ENCODE data around the gene SLC25A31.

Gene SLC25A31

DNA sequence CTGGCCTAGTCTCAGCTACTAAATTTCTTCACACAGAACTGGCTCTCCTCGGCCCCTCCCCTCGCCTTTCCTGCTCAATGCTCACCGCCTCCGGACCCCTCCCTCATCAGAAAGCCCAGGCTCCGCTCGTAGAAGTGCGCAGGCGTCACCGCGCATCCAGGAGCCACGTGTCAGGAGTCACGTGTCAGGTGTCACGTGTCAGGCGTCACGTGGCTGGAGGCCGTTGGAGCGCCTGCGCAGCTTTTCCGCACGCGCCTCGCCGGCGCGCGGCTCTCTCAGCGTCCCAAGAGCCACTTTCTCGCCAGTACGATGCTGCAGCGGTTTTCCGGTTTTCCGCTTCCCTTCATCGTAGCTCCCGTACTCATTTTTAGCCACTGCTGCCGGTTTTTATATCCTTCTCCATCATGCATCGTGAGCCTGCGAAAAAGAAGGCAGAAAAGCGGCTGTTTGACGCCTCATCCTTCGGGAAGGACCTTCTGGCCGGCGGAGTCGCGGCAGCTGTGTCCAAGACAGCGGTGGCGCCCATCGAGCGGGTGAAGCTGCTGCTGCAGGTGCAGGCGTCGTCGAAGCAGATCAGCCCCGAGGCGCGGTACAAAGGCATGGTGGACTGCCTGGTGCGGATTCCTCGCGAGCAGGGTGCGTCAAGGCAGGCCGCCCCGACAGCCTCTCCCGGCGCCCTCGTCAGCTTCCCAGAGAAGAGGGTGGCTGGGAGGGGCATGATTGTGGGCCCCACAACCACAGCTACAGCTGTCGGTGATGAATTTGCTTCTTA, at the start of gene SLC25A31:
TSS of gene SLC25A31 (plus strand) at position 259 of the 772 bp plus-strand sequence. CDS start at position 405, 146 bp downstream.
- DNase-seq: no peak

DNA sequence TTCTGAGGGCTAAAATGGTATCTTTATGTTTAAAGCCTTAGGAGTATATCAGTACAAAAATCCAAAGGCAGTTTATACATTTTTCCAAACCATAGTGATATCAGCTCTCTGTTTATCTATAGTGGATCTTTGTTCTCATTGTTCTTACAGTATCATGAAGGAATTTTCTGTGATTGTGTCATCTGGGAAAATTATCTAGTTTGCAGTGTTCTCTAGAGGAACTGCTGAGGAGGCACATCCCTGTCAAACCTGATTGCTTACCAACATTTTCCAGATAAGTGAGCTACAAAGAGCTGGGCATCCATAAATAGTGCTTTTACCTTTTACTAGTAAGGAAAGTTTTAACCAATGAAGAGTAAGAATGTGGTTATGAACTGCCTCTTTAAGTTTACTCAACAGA, 44.9 kb upstream of the SLC25A31 start:
- no peak for DNase-seq

DNA sequence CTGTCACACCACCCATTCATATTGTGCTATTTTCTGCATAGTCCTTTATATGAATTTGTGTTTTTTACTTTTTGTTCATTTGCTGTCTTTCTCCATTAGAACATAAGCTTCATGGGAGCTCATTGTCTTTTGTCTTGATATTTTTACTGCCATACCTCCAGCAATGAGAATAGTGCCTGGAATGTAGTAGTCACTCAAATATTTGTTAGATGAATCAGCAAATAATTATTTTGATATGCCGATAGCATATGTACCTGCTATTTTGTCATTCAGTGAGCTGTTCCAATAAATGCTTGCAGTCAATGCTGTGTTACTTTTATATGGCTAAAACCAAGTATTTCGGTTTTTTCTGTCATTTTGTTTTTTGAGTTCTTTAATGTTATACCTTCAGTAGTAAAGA, 43.5 kb upstream of the SLC25A31 start:
- DNase-seq: no peak

DNA sequence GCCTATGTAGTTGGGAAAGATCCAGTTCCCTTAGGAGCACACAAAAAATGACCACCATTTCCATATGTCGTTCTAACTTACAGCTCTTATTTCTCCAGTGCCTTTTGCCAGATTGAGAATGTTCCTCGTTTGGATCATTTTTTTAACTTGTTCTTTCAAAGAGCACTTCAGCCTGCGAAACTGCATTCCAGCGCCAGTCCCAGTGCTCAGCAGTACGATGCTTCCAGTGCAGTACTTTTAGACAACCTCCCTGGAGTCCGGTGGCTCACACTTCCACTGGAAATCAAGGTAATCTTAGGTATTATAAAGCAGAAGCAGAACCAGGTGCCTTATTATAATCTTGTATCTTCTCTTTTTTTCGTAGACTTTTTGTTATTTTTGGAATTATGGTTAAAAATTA, 42.6 kb upstream of the SLC25A31 start:
- DNase-seq: no peak

DNA sequence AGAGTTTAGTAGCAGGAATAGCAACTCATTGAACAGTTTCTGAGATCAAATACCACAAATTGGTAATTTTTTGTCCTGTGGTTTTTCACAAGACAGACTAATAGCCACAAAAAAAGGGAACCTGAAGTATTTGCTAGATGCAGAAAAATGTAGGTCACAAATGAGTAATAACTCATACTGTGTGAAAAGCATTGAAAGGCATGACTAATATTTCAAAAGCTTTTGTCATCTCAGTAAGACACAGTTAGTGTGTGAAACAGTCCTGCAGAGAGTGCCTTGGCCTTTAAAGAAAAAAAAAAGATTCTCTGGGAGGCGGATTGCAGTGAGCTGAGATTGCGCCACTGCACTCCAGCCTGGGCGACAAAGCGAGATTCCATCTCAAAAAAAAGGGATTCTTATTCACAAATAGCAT, 31.4 kb upstream of the SLC25A31 start:
- DNase-seq: no peak

DNA sequence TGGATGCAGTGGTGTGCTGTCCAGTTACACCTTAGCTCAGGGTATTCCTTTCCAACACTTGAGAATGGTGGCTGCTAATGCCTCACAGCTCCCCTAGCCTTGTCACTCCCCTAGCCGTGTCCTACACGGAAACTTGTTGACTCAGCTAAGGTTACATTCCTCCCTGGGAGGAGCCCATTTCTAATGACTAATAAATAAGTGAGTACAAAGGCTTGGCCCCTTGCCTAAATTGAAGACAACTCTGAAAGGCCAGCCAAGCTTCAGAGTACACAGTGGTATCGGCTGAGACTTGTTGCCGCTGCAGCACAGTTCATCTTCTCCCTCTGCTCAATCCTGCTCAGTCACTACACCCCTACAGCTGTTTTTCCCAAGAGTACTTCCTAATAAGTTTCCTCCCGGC, 21.2 kb upstream of the SLC25A31 start:
- no peak for DNase-seq

DNA sequence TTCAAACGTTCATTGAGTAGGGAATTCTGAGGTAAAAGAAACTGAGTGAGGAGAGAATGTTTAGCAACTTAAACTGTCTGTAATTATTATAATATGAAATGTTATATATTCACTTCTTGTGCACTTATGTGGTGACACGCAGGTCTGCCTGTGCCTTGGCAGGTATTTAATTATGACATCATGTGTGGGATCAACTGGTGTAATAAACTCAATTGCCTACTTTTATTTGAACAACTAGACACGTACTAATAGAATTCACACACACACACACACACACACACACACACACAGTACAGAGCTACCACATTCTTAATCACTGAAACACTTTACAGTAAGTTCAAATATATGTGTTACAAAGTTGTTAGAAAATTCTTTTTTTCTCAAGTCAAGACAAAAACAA, 20.7 kb upstream of the SLC25A31 start:
- no peak for DNase-seq

DNA sequence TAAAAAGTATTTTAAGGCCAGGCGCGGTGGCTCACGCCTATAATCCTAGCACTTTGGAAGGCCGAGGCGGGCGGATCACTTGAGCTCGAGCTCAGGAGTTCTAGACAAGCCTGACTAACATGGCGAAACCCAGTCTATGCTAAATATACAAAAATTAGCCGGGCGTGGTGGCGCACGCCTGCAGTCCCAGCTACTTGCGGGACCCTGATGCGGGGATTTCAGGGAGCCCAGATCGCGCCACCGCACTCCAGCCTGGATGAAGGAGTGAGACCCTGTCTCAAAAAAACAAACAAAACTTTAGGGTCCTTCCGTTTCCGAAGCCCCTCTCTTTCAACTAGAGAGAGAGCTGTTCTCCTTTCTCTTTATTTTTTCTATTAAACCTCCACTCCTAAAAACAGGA, 1.2 kb downstream of the SLC25A31 start:
- no peak for DNase-seq

DNA sequence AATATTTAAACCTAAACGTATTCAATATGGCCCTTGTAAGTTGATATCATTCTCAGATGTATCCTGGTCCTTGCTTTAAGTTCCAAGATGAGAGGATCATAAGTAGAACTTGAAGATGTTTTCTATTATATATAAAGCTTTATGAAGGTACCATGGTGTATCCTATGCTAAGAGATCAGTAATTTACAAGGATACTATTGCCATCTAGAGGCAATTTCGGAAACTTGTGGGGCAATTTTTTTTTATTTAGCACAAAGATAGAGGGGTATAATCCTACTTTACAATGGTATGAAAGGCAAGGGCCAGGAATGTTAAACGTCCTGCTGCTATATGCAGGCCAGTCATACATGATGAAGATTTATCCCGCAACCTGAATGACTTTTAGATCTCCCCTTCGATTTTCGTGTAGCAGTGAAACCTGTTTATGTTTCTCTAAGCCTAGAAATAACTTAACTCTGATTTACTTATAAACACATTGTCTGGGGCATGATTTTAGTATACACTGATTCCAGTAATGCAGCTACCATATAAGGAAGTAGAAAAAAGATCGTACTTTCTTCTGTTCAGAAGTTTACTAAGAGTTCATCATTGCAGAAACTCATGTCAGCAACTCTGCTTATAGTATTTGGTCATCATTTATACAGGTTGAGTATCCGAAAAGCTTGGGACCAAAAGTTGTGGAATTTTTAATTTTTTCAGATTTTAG, 2.6 kb downstream of the SLC25A31 start:
- no peak for DNase-seq

DNA sequence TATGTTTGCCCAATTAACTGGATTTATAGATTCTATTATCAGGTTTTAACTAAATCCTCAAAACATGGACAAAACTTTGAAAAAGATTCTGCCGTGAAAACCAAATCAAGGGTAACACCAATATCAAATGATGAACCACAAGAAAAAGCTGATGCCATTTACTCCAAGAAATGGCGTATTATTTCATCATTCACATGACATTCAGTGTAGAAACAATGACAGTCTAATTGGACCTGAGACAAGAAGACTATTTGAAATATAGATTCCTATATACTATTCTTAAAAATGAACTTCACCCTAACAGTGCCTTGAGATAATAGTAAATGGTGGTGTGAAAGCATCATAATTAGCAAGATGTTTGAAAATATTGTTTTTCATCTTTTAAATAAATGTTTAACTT, 4.8 kb downstream of the SLC25A31 start:
- DNase-seq: no peak

DNA sequence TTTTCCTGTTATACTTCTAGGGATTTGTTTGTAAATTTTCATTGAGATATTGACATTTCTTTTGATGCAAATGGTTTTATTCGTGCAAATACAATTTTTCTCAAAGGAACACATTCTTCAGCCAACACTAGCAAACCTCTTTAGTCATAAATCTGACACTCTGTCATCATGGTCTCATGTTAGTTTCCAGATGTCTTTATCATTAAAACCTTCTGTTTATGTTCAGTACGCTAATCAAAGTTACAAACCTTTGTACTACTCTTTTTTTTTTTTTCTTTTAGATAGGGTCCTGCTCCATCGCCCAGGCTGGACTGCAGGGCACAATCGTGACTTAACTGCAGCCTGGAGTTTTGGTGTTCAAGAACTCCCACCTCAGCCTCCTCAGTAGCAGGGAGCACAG, 7.1 kb downstream of the SLC25A31 start:
- DNase-seq: no peak

DNA sequence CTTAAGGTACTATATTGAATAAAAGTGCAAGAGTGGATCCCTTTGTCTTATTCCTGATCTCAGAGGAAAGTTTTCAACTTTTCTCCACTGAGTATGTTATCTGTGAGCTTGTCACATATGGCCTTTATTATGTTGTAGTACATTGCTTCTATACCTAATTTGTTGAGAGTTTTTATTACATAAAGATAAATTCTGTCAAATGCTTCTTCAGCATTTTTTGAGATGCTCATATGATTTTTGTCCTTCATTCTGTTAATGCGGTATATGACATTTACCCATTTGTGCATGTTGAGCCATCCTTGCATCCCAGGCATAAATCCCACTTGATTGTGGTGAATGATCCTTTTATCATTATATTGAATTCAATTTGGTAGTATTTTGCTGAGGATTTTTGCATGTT, 11.0 kb downstream of the SLC25A31 start:
- DNase-seq: no peak

DNA sequence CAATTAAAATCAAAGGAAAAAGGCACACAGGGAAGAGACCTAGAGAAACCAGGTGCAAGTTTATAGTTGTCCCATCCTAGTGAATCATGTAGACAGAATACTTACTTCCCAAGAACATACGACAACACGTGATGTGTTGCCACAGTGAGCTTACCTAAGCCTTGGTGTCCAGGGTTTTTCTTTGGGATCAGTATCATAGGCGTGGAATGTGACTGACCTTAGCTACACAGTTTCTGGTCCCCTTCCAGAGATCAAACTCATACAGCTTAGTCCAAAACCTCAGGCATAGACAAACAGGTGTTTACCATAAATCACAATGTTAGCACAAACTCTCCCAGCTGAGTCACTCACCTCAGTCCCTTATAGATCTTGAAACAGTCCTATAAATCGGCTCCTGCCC, 17.7 kb downstream of the SLC25A31 start:
- no peak for DNase-seq

DNA sequence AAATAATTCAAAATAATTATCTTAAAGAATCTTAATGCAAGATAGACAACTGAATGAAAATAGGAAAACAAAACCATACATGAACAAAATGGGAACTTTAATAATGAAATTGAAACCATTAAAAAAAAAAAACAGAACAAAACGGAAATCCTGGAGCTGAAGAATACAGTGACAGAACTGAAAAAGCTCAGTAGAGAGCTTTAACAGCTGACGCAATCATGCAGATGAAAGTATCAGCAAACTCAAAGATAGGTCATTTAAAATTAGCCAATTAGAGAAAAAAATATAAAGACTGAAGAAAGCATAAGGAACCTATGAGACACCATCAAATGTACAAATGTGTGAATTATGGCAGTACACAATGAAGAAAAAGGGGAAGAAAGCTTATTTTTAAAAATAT, 18.8 kb downstream of the SLC25A31 start:
- no peak for DNase-seq

DNA sequence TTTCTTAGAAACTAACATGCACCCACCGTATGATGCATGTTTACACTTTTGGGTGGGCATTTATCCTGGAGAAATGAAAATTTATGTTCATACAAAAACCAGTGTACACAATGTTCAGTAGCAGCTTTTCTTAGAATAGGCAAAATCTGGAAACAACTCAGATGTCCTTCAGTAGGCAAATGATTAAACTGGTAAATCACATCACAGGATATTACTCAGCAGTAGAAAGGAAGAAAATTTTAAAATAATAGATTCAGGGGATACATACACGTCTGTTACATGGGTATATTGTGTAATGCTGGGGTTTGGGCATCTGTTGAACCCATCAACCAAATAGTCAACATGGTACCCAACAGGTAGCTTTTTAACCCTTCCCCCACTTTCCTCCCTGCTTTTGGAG, 26.7 kb downstream of the SLC25A31 start:
- DNase-seq: no peak

DNA sequence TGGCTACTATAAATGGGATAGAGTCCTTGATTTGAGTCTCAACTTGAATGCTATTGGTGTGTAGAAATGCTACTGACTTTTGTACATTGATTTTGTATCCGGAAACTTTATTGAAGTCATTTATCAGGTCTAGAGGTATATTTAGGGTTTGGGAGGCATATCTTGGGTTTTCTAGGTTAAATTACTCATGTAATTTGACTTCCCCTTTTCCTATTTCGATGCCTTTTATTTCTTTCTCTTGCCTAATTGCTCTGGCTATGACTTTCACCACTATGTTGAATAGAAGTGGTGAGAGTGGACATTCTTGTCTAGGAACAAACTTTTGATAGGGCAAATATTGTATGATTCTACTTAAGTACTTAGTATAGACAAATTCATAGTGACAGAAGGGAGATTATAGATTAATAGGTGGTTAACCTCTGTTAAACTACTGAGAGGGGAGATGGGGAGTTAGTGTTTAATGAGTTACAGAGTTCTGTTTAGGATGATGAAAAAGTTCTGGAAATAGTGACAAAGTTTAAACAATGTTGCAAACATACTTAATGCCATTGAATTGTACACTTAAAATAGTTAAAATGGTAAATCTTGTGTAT, 29.1 kb downstream of the SLC25A31 start:
- no peak for DNase-seq

DNA sequence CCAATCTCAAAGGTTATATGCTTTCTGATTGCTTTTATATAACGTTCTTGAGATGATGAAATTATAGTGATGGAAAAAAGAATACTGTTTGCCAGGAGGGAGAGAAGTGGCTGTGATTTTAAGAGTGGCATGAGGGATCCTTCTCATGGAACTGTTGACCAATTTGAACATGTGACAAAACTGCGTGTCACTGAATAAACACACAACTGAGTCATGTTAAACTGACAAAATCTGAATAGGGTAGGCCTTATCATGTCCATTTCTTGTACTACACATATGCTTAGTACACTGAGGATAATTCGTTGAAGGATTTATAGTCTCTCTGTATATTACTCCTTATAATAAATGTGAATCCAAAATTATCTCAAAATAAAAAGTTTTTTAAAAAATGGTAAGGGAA, 29.7 kb downstream of the SLC25A31 start:
- no peak for DNase-seq

DNA sequence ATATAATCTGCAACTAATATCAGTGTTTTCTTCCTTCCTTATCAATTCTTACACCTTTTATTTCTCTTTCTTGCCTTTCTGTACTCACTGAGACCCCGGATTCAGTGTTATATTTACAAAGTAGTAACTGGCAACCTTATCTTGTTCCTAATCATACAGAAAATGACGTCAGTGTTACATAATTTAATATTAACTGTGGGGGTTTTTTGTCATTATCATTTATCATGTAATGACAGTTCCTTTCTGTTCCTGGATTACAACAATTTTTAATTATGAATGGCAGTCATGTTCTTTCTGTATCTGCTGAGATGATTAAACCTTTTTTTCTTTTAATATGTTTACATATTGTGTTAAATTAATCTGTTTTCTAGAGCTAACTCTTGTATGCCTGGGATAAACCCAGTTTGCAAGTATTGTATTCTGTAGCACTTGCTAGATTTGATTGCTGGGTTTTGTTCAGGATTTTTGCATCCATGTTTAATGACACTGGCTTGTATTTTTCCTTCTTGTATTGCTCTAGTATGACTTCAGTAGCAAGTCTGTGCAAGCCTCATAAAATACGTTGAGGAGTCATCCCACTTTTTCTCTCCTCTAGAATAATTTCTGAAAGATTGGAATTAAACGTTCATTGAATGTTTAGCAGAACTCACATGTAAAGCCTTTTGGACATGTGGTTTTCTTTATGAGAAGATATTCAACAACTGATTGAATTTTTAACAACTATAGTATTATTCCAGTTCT, 41.5 kb downstream of the SLC25A31 start:
- no peak for DNase-seq

DNA sequence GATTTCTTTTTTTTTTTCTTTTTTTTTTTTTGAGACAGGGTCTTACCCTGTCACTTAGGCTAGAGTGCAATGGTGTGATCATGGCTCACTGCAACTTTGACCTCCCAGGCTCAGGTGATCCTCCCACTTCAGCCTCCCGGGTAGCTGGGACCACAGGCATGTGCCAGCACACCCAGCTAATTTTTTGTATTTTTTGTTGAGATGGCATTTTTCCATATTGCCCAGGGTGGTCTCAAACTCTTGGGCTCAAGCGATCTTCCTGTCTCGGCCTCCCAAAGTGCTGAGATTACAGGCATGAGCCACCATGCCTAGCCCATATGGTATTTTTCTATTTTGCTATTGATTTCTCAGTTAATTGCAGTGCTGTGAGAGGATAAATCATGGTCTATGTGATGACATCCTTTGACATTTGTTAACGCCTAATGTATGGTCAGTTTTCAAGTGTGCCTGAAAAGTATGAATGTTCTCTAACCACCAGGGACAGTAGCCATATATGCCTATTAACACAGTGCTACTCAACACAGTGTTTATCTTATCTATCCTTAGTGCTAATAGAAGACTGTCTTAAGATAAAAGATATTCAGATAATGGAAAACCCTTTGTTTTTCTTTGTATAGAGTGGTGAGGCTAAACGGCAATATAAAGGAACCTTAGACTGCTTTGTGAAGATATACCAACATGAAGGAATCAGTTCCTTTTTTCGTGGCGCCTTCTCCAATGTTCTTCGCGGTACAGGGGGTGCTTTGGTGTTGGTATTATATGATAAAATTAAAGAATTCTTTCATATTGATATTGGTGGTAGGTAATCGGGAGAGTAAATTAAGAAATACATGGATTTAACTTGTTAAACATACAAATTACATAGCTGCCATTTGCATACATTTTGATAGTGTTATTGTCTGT, 42.8 kb downstream of the SLC25A31 start:
- no peak for DNase-seq

DNA sequence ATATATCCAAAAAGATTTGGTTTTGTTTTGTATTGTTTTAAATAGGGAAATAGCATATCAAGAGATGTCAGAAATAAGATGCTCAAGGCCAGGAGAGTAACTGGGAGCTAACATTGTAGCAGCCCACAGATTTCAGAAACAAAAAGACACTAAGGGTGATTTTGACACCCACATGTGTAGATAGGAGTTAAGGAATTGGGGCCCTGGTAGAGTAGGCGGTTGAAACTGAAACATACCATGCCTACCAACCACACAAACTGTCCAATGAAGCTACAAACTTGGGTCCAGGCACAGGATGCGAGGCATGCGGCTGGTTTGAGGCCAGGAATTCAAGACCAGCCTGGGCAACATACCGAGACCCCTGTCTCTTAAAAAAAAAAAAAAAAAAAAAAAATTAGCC, 45.6 kb downstream of the SLC25A31 start:
- DNase-seq: no peak

DNA sequence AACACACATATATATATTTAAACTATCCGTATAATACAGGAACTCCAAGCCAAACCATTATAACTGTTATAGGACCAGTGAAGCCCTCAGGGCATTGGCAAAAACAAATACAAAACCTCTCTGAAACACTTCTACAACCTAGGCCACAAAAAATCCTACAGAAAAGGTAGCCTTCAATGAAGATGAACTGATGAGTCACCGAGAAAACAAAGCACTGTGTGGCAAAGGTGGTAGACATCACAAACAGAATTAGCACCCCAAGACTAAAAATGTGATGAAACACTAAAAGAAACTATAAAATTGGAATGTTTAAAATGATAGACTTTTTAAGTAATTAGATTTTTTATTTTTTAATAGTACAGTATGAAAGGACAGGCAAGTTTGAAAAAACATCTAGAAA, 46.4 kb downstream of the SLC25A31 start:
- DNase-seq: no peak

DNA sequence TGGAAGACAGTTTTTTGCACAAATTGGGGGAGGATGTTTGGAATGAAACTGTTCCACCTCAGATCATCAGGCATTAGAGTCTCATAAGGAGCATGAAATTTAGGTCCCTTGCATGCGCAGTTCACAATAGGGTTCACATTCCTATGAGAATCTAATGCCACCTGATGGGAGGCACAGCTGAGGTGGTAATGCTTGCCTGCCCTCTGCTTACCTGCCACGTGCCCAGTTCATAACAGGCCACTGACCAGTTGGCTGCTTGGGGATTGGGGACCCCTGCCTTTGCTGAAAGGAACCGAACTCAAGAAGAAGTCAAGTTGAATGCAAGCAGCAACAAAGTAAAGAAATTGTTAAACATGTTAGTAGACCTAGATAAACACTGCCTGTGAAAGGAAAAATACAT, 47.3 kb downstream of the SLC25A31 start:
- no peak for DNase-seq

Measured in stimulated activated CD4-positive, alpha-beta T cell treated with anti-CD3 and anti-CD28 coated beads, Interleukin-2, amount 100 ng/mL, for 48 hours (primary cell).